ENCODE measurements around the gene ARL15.

DNA sequence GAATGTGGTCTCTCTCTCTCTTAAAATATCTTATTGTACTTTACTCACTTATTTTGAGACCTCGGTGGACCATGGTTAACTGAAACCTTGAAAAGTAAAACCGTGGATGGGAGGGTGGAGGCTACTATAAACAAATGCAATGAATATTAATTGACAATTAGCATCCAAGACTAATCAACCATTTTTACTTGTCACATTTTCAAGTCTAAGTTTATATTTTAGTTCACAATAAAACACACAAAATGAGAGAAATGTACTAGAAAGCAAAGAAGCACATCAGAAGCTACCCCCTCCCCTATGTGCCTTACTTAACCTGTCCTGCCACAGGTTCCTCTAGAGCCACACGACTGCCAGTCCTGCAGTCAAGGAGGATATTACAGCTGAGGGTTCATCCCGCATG lies 4.6 kb downstream of the ARL15 start:
- TF ChIP-seq, protein P1, sequence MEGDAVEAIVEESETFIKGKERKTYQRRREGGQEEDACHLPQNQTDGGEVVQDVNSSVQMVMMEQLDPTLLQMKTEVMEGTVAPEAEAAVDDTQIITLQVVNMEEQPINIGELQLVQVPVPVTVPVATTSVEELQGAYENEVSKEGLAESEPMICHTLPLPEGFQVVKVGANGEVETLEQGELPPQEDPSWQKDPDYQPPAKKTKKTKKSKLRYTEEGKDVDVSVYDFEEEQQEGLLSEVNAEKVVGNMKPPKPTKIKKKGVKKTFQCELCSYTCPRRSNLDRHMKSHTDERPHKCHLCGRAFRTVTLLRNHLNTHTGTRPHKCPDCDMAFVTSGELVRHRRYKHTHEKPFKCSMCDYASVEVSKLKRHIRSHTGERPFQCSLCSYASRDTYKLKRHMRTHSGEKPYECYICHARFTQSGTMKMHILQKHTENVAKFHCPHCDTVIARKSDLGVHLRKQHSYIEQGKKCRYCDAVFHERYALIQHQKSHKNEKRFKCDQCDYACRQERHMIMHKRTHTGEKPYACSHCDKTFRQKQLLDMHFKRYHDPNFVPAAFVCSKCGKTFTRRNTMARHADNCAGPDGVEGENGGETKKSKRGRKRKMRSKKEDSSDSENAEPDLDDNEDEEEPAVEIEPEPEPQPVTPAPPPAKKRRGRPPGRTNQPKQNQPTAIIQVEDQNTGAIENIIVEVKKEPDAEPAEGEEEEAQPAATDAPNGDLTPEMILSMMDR (IDR thresholded peaks at IDR 0.05; ENCODE audit: low read depth, low read length), result no peak
- no peak for TF ChIP-seq EZH2phosphoT487 (IDR thresholded peaks at IDR 0.05; ENCODE audit: low read depth)

All from OCI-LY3 (cell line).